ENCODE results near the gene PALD1.
A peak's percentile ranks its signal among the peaks of the same experiment; 100 is the strongest.

The PALD1 gene

DNA sequence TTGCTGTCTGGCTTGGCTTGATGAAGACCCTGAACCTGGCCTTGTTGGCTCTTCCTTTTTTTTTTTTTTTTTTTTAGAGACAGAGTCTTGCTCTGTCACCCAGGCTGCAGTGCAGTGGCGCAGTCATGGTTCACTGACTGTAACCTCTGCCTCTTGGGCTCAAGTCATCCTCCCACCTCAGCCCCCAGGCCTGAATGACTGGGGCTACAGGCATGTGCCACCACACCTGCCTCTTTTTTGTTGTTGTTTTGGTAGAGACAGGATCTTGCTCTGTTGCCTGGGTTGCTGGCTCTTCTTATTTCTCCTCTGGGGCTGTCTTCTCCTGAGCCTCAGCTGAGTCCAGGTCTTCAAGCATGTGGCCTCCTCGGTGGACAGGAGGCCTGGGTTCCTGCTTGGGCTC is 79.3 kb downstream of the PALD1 start:
- H3K9me3 ChIP-seq (replicated peaks in 1 of 2; ENCODE audit: control insufficient read depth in 2 of 2, insufficient read depth in 1 of 2, low read depth in 1 of 2, low read length in 2 of 2), result no peaks in the 10 kb centered on the region
- H2BK5ac ChIP-seq (ENCODE audit: low read length), result no peak overlapping the region
- H3K4me2 ChIP-seq (ENCODE audit: insufficient read depth, low read length, poor library complexity, severe bottlenecking), result no peak overlapping the region
- no CpG with 5 or more reads among the region's 2 CpGs for WGBS, 2 donors (ENCODE audit: extremely low coverage in 2 of 2, insufficient read length in 2 of 2, insufficient replicate concordance in 1 of 2)
- peaks cover 0 to 9% of the 10 kb centered on the region in 2 donors for H3K4me1 ChIP-seq (ENCODE audit: control insufficient read depth in 2 of 2, insufficient read depth in 1 of 2, low read depth in 1 of 2, low read length in 2 of 2)
- no peak overlapping the region for H2BK12ac ChIP-seq (ENCODE audit: low read length)
- no peak overlapping the region for H3K18ac ChIP-seq (ENCODE audit: low read length)
- H3K23ac ChIP-seq (ENCODE audit: low read depth, low read length, poor library complexity), result peak overlapping the region; percentile 56
- no peaks in the 10 kb centered on the region for H3K36me3 ChIP-seq (replicated peaks in 1 of 2; ENCODE audit: control insufficient read depth in 2 of 2, insufficient read depth in 2 of 2, low read length in 2 of 2)
- no peaks in the 10 kb centered on the region for H3K27me3 ChIP-seq (ENCODE audit: control insufficient read depth in 3 of 3, insufficient read depth in 3 of 3, low read depth in 1 of 3, low read length in 3 of 3)
- no peak overlapping the region for H3K9ac ChIP-seq (ENCODE audit: low read depth, low read length, poor library complexity)
- H3K27ac ChIP-seq (replicated peaks; ENCODE audit: low read length), result no peak overlapping the region
- no peak overlapping the region for H4K91ac ChIP-seq (ENCODE audit: low read depth, low read length, poor library complexity)
- no peak overlapping the region for H3K4me3 ChIP-seq (ENCODE audit: low read length in 2 of 2)
- H2AK5ac ChIP-seq (ENCODE audit: low read depth, low read length), result no peak overlapping the region
- no peak overlapping the region for H3K14ac ChIP-seq (ENCODE audit: low read length)
- H4K8ac ChIP-seq (ENCODE audit: low read depth, low read length), result no peak overlapping the region
- H2BK120ac ChIP-seq (ENCODE audit: low read depth, low read length), result no peak overlapping the region
- no peak overlapping the region for H2AFZ ChIP-seq (ENCODE audit: low read length)
- DNase-seq (ENCODE audit: low spot score), result no peak
- no peaks in the 10 kb centered on the region for H3K79me1 ChIP-seq (ENCODE audit: low read depth, low read length)
- no peak overlapping the region for H3K4ac ChIP-seq (ENCODE audit: low read length)
- H2BK15ac ChIP-seq (ENCODE audit: low read length), result no peak overlapping the region

DNA sequence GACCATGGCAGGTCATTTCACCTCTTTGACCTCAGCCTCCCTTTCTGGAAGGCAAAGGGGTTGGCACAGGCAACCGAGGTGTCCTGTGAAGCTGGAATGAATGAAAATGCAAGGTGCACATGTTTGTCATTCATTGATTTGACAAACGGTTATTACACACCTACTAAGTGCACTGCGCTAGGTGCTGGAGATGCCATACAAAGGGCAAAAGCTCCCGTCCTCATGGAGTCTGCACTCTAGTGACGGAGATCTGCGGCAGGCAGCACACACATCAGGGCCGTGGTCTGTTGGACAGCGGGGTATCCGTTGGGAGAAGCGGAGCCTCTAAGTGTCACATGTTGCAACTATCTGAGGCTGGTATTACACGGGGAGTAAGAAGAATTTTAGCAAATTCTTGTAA is 79.7 kb downstream of the PALD1 start:
- Histone ChIP-seq H4K91ac (ENCODE audit: low read depth, low read length, poor library complexity) (no peak overlapping the region), H4K8ac (ENCODE audit: low read depth, low read length) (no peak overlapping the region), H2BK12ac (ENCODE audit: low read length) (no peak overlapping the region), H3K36me3 (replicated peaks in 1 of 2; ENCODE audit: control insufficient read depth in 2 of 2, insufficient read depth in 2 of 2, low read length in 2 of 2) (no peaks in the 10 kb centered on the region), H2AFZ (ENCODE audit: low read length) (no peak overlapping the region), H2BK15ac (ENCODE audit: low read length) (no peak overlapping the region), H3K4ac (ENCODE audit: low read length) (no peak overlapping the region), H3K23ac (ENCODE audit: low read depth, low read length, poor library complexity) (peak overlapping the region; percentile 56), H3K27me3 (ENCODE audit: control insufficient read depth in 3 of 3, insufficient read depth in 3 of 3, low read depth in 1 of 3, low read length in 3 of 3) (no peaks in the 10 kb centered on the region), H3K79me1 (ENCODE audit: low read depth, low read length) (no peaks in the 10 kb centered on the region), H3K4me1 (ENCODE audit: control insufficient read depth in 2 of 2, insufficient read depth in 1 of 2, low read depth in 1 of 2, low read length in 2 of 2) (peaks cover 0 to 9% of the 10 kb centered on the region in 2 donors), H3K9me3 (replicated peaks in 1 of 2; ENCODE audit: control insufficient read depth in 2 of 2, insufficient read depth in 1 of 2, low read depth in 1 of 2, low read length in 2 of 2) (no peaks in the 10 kb centered on the region), H3K4me3 (ENCODE audit: low read length in 2 of 2) (no peak overlapping the region), H3K27ac (replicated peaks; ENCODE audit: low read length) (no peak overlapping the region), H2BK5ac (ENCODE audit: low read length) (no peak overlapping the region), H3K9ac (ENCODE audit: low read depth, low read length, poor library complexity) (no peak overlapping the region), H2BK120ac (ENCODE audit: low read depth, low read length) (no peak overlapping the region), H3K18ac (ENCODE audit: low read length) (no peak overlapping the region), H3K14ac (ENCODE audit: low read length) (no peak overlapping the region), H3K4me2 (ENCODE audit: insufficient read depth, low read length, poor library complexity, severe bottlenecking) (no peak overlapping the region), H2AK5ac (ENCODE audit: low read depth, low read length) (no peak overlapping the region)
- DNase-seq (ENCODE audit: low spot score), result no peak
- no CpG with 5 or more reads among the region's 11 CpGs for WGBS, 2 donors (ENCODE audit: extremely low coverage in 2 of 2, insufficient read length in 2 of 2, insufficient replicate concordance in 1 of 2)

DNA sequence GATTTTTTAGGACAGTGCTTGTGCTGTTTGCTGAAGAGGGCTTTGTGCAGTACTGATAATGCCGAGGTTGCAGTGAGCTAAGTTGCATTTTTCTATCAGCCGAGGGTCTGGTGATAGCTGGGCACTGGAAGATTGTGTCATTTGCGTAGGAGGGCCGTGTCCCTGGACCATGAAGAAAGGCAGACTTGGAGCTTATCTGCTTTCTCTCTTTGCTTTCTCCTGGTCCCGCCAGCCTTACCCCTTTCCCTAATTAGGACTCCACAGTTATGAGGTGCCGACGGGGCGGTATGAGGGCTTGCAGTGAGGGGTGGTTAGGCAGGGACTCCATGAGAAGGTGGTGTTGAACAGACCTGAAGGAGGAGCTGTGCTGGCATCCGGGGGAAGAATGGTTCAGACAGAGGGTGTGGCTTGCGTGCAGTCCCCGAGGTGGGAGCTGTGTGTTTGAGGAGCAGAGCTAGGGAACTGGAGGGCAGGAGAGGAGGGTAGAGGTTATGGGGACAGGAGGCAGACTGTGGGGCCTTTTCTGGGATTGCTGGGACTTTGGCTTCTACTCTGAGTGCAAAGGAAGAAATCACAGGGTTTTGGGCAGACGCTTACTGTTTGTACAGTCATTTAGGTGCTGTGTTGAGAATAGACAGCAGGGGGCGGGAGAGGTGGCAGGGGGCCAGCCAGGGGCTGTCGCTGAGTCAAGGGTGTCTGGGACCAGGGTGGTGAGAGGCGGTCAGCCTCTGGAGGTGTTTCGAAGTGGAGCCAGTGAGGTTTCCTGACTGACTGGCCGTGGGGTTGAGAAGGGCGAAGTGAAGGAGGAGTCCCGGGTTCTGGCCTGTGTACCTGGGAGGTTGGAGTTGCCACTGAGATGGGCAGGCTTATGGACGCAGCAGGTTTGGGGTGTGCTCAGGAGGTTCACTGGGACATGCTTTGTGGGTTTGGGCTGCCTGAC is 80.6 kb downstream of the PALD1 start:
- Histone ChIP-seq H3K79me1 (ENCODE audit: low read depth, low read length) (no peaks in the 10 kb centered on the region), H2BK120ac (ENCODE audit: low read depth, low read length) (no peak overlapping the region), H3K9me3 (replicated peaks in 1 of 2; ENCODE audit: control insufficient read depth in 2 of 2, insufficient read depth in 1 of 2, low read depth in 1 of 2, low read length in 2 of 2) (no peaks in the 10 kb centered on the region), H4K8ac (ENCODE audit: low read depth, low read length) (no peak overlapping the region), H2BK15ac (ENCODE audit: low read length) (no peak overlapping the region), H3K18ac (ENCODE audit: low read length) (no peak overlapping the region), H3K4me3 (ENCODE audit: low read length in 2 of 2) (no peak overlapping the region), H2AK5ac (ENCODE audit: low read depth, low read length) (no peak overlapping the region), H3K4me2 (ENCODE audit: insufficient read depth, low read length, poor library complexity, severe bottlenecking) (no peak overlapping the region), H3K4me1 (ENCODE audit: control insufficient read depth in 2 of 2, insufficient read depth in 1 of 2, low read depth in 1 of 2, low read length in 2 of 2) (peaks cover 0 to 9% of the 10 kb centered on the region in 2 donors), H4K91ac (ENCODE audit: low read depth, low read length, poor library complexity) (no peak overlapping the region), H2AFZ (ENCODE audit: low read length) (no peak overlapping the region), H2BK5ac (ENCODE audit: low read length) (no peak overlapping the region), H3K36me3 (replicated peaks in 1 of 2; ENCODE audit: control insufficient read depth in 2 of 2, insufficient read depth in 2 of 2, low read length in 2 of 2) (no peaks in the 10 kb centered on the region), H3K14ac (ENCODE audit: low read length) (no peak overlapping the region), H3K9ac (ENCODE audit: low read depth, low read length, poor library complexity) (no peak overlapping the region), H3K27me3 (ENCODE audit: control insufficient read depth in 3 of 3, insufficient read depth in 3 of 3, low read depth in 1 of 3, low read length in 3 of 3) (no peaks in the 10 kb centered on the region), H3K27ac (replicated peaks; ENCODE audit: low read length) (no peak overlapping the region), H3K23ac (ENCODE audit: low read depth, low read length, poor library complexity) (peak overlapping the region; percentile 2), H2BK12ac (ENCODE audit: low read length) (no peak overlapping the region), H3K4ac (ENCODE audit: low read length) (no peak overlapping the region)
- DNase-seq (ENCODE audit: low spot score), result no peak
- WGBS, 2 donors (ENCODE audit: extremely low coverage in 2 of 2, insufficient read length in 2 of 2, insufficient replicate concordance in 1 of 2), result no CpG with 5 or more reads among the region's 20 CpGs

DNA sequence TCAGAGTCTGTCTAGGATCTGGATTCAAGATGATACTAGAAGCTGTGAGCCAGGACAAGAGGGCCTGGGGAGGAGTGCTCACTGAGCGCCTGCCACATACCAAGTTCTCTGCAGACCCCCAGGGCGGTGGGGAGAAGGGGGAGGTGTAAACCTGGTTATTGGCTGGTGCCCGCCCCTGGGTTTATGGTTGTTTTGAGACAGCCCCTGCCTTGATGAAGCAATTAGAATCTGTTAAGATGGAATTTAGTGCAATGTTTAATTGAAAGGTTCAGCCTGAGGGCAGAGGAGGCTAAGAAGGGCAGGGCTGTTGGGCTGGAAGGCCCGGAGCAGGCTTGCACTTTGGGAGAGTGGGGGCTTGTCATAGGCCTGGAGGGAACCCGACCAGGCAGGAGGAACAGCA is 81.3 kb downstream of the PALD1 start:
- no peak overlapping the region for H3K14ac ChIP-seq (ENCODE audit: low read length)
- H2AK5ac ChIP-seq (ENCODE audit: low read depth, low read length), result no peak overlapping the region
- H3K9ac ChIP-seq (ENCODE audit: low read depth, low read length, poor library complexity), result no peak overlapping the region
- no peak overlapping the region for H3K18ac ChIP-seq (ENCODE audit: low read length)
- no peak overlapping the region for H4K8ac ChIP-seq (ENCODE audit: low read depth, low read length)
- H2BK12ac ChIP-seq (ENCODE audit: low read length), result no peak overlapping the region
- no peak overlapping the region for H3K4ac ChIP-seq (ENCODE audit: low read length)
- no peak overlapping the region for H4K91ac ChIP-seq (ENCODE audit: low read depth, low read length, poor library complexity)
- no peak overlapping the region for H3K4me3 ChIP-seq (ENCODE audit: low read length in 2 of 2)
- no peak overlapping the region for H2BK15ac ChIP-seq (ENCODE audit: low read length)
- no peak overlapping the region for H2AFZ ChIP-seq (ENCODE audit: low read length)
- peaks cover 0 to 9% of the 10 kb centered on the region in 2 donors for H3K4me1 ChIP-seq (ENCODE audit: control insufficient read depth in 2 of 2, insufficient read depth in 1 of 2, low read depth in 1 of 2, low read length in 2 of 2)
- H2BK5ac ChIP-seq (ENCODE audit: low read length), result no peak overlapping the region
- no peak overlapping the region for H3K27ac ChIP-seq (replicated peaks; ENCODE audit: low read length)
- no peak overlapping the region for H2BK120ac ChIP-seq (ENCODE audit: low read depth, low read length)
- no peaks in the 10 kb centered on the region for H3K36me3 ChIP-seq (replicated peaks in 1 of 2; ENCODE audit: control insufficient read depth in 2 of 2, insufficient read depth in 2 of 2, low read length in 2 of 2)
- no peak for DNase-seq (ENCODE audit: low spot score)
- H3K79me1 ChIP-seq (ENCODE audit: low read depth, low read length), result no peaks in the 10 kb centered on the region
- no peaks in the 10 kb centered on the region for H3K9me3 ChIP-seq (replicated peaks in 1 of 2; ENCODE audit: control insufficient read depth in 2 of 2, insufficient read depth in 1 of 2, low read depth in 1 of 2, low read length in 2 of 2)
- no peaks in the 10 kb centered on the region for H3K27me3 ChIP-seq (ENCODE audit: control insufficient read depth in 3 of 3, insufficient read depth in 3 of 3, low read depth in 1 of 3, low read length in 3 of 3)
- no peak overlapping the region for H3K4me2 ChIP-seq (ENCODE audit: insufficient read depth, low read length, poor library complexity, severe bottlenecking)
- no CpG with 5 or more reads among the region's 5 CpGs for WGBS, 2 donors (ENCODE audit: extremely low coverage in 2 of 2, insufficient read length in 2 of 2, insufficient replicate concordance in 1 of 2)
- no peak overlapping the region for H3K23ac ChIP-seq (ENCODE audit: low read depth, low read length, poor library complexity)
